BLaER1 (cell line): Measurements from ENCODE around the gene CDH23.
A peak's percentile ranks its signal among the peaks of the same experiment; 100 is the strongest.

Experiments used
- H3K27ac ChIP-seq: shearing (Covaris generic); formaldehyde crosslinking; 2 replicates; pipeline ENCODE4 v1.8.1; 2022
- H3K27me3 ChIP-seq: shearing (Covaris generic); formaldehyde crosslinking; 2 replicates; pipeline ENCODE4 v1.8.1; 2022
- H3K36me3 ChIP-seq: shearing (Covaris generic); formaldehyde crosslinking; 2 replicates; pipeline ENCODE4 v1.8.1; 2022
- H3K4me1 ChIP-seq: shearing (Covaris generic); formaldehyde crosslinking; 2 replicates; pipeline ENCODE4 v1.8.1; 2022
- H3K4me2 ChIP-seq: shearing (Covaris generic); formaldehyde crosslinking; 2 replicates; pipeline ENCODE4 v1.8.1; 2022
- H3K4me3 ChIP-seq: shearing (Covaris generic); formaldehyde crosslinking; 2 replicates; pipeline ENCODE4 v1.8.1; 2022
- H3K9ac ChIP-seq: shearing (Covaris generic); formaldehyde crosslinking; 2 replicates; pipeline ENCODE4 v1.8.1; 2022
- H3K9me3 ChIP-seq: shearing (Covaris generic); formaldehyde crosslinking; 2 replicates; pipeline ENCODE4 v1.8.1; 2022
- H4K20me1 ChIP-seq: shearing (Covaris generic); formaldehyde crosslinking; 2 replicates; pipeline ENCODE4 v1.8.1; 2022
- Cebpa-rat ChIP-seq: shearing (Covaris generic); IDR thresholded peaks from 2 replicates; pipeline ENCODE4 v1.8.1; 2022

Gene CDH23

GRCh38 chr10:71516890-71517289, 120.2 kb downstream of the CDH23 start:
- TF ChIP-seq Cebpa-rat = no peak
- H4K20me1 ChIP-seq = no peaks in the 10 kb centered on the region
- no peak overlapping the region for H3K4me3 ChIP-seq
- no peaks in the 10 kb centered on the region for H3K36me3 ChIP-seq
- H3K27ac ChIP-seq = no peak overlapping the region
- no peak overlapping the region for H3K4me2 ChIP-seq
- peaks cover 13% of the 10 kb centered on the region for H3K4me1 ChIP-seq
- H3K9me3 ChIP-seq = no peaks in the 10 kb centered on the region
- no peaks in the 10 kb centered on the region for H3K27me3 ChIP-seq
- H3K9ac ChIP-seq = no peak overlapping the region

- no peak overlapping the region for H3K9ac ChIP-seq
- no peaks in the 10 kb centered on the region for H3K27me3 ChIP-seq
- no peak for TF ChIP-seq Cebpa-rat
- no peak overlapping the region for H3K4me2 ChIP-seq
- H3K4me3 ChIP-seq = no peak overlapping the region
- H3K27ac ChIP-seq = no peak overlapping the region
- H4K20me1 ChIP-seq = no peaks in the 10 kb centered on the region
- no peaks in the 10 kb centered on the region for H3K36me3 ChIP-seq
- H3K4me1 ChIP-seq = peaks cover 16% of the 10 kb centered on the region
- no peaks in the 10 kb centered on the region for H3K9me3 ChIP-seq
Observed at GRCh38 chr10:71517298-71518169, 120.8 kb downstream of the CDH23 start.

GRCh38 chr10:71520042-71520441, 123.3 kb downstream of the CDH23 start:
- Histone ChIP-seq H3K4me2 (no peak overlapping the region), H3K27ac (no peak overlapping the region), H3K9ac (no peak overlapping the region), H4K20me1 (no peaks in the 10 kb centered on the region), H3K27me3 (no peaks in the 10 kb centered on the region), H3K4me1 (peaks cover 19% of the 10 kb centered on the region), H3K9me3 (no peaks in the 10 kb centered on the region), H3K36me3 (no peaks in the 10 kb centered on the region), H3K4me3 (no peak overlapping the region)
- TF ChIP-seq Cebpa-rat = no peak

- Histone ChIP-seq H3K9me3 (no peaks in the 10 kb centered on the region), H3K4me2 (peak overlapping the region; percentile 47), H4K20me1 (no peaks in the 10 kb centered on the region), H3K27me3 (no peaks in the 10 kb centered on the region), H3K4me3 (no peak overlapping the region), H3K9ac (no peak overlapping the region), H3K27ac (no peak overlapping the region), H3K36me3 (no peaks in the 10 kb centered on the region), H3K4me1 (peaks cover 21% of the 10 kb centered on the region)
- TF ChIP-seq Cebpa-rat = no peak
Observed at GRCh38 chr10:71521504-71522441, 125.1 kb downstream of the CDH23 start.

- H4K20me1 ChIP-seq = no peaks in the 10 kb centered on the region
- no peaks in the 10 kb centered on the region for H3K36me3 ChIP-seq
- peak overlapping the region; percentile 47 for H3K4me2 ChIP-seq
- H3K9me3 ChIP-seq = no peaks in the 10 kb centered on the region
- no peak for TF ChIP-seq Cebpa-rat
- no peak overlapping the region for H3K27ac ChIP-seq
- no peak overlapping the region for H3K9ac ChIP-seq
- no peak overlapping the region for H3K4me3 ChIP-seq
- H3K27me3 ChIP-seq = no peaks in the 10 kb centered on the region
- H3K4me1 ChIP-seq = peaks cover 29% of the 10 kb centered on the region
Observed at GRCh38 chr10:71522442-71523144, 125.9 kb downstream of the CDH23 start.

GRCh38 chr10:71523756-71524155, 127.0 kb downstream of the CDH23 start:
- Histone ChIP-seq H3K4me3 (no peak overlapping the region), H3K9me3 (no peaks in the 10 kb centered on the region), H3K4me1 (peaks cover 39% of the 10 kb centered on the region), H3K36me3 (no peaks in the 10 kb centered on the region), H3K27me3 (no peaks in the 10 kb centered on the region), H3K27ac (no peak overlapping the region), H3K9ac (no peak overlapping the region), H3K4me2 (no peak overlapping the region), H4K20me1 (no peaks in the 10 kb centered on the region)
- TF ChIP-seq Cebpa-rat = no peak

GRCh38 chr10:71525092-71525491, 128.4 kb downstream of the CDH23 start:
- H3K4me1 ChIP-seq = peaks cover 44% of the 10 kb centered on the region
- H3K4me3 ChIP-seq = no peak overlapping the region
- no peaks in the 10 kb centered on the region for H3K9me3 ChIP-seq
- H3K4me2 ChIP-seq = no peak overlapping the region
- no peak overlapping the region for H3K9ac ChIP-seq
- no peak for TF ChIP-seq Cebpa-rat
- no peaks in the 10 kb centered on the region for H3K36me3 ChIP-seq
- H3K27me3 ChIP-seq = no peaks in the 10 kb centered on the region
- H3K27ac ChIP-seq = no peak overlapping the region
- no peaks in the 10 kb centered on the region for H4K20me1 ChIP-seq

- Histone ChIP-seq H3K4me1 (peaks cover 44% of the 10 kb centered on the region), H3K36me3 (no peaks in the 10 kb centered on the region), H3K4me2 (no peak overlapping the region), H3K27ac (no peak overlapping the region), H4K20me1 (no peaks in the 10 kb centered on the region), H3K9me3 (no peaks in the 10 kb centered on the region), H3K4me3 (no peak overlapping the region), H3K27me3 (no peaks in the 10 kb centered on the region), H3K9ac (no peak overlapping the region)
- no peak for TF ChIP-seq Cebpa-rat
Observed at GRCh38 chr10:71525721-71526120, 129.0 kb downstream of the CDH23 start.

GRCh38 chr10:71526653-71527052, 129.9 kb downstream of the CDH23 start:
- Histone ChIP-seq H3K27me3 (no peaks in the 10 kb centered on the region), H3K9ac (no peak overlapping the region), H3K9me3 (no peaks in the 10 kb centered on the region), H3K4me1 (peaks cover 40% of the 10 kb centered on the region), H3K4me3 (no peak overlapping the region), H3K27ac (no peak overlapping the region), H3K36me3 (no peaks in the 10 kb centered on the region), H4K20me1 (no peaks in the 10 kb centered on the region), H3K4me2 (peak overlapping the region; percentile 48)
- TF ChIP-seq Cebpa-rat = no peak
